SK-N-SH (cell line): ENCODE measurements around the gene PCDHA5. TPM values are rescaled to one million over a fixed set of nuclear protein-coding genes. Genes with fewer than 3 reads are reported as not detected.
"Not testable (repeated sequence)": the region's sequence is repeated elsewhere in the genome, so short reads cannot be mapped to it uniquely, and the experiment has no call there.

Source experiments
- CTCF ChIA-PET: fragments of 300-600, 350-600 bp; formaldehyde crosslinking; extraction: SDS; loops from one replicate; lab custom pipeline; 2021; lab: Yijun Ruan, JAX
- POLR2A ChIA-PET: fragments of 350-600 bp; sonication (Branson Sonifier 250); formaldehyde crosslinking; extraction: SDS; loops from one replicate; lab custom pipeline; 2020; ENCODE audit warnings: antibody characterized with exemption, inconsistent platforms; lab: Yijun Ruan, JAX
- DNase-seq: peaks from one replicate; pipeline ENCODE4 v3.0.0; 2012
- H2AFZ ChIP-seq: fragments of 200-600 bp; sonication (generic); 2 replicates; pipeline ENCODE4 v1.8.1; 2016; ENCODE audit warnings: antibody characterized with exemption, mild to moderate bottlenecking, low read depth
- H3F3A ChIP-seq: fragments of 200-600 bp; sonication (generic); replicated peaks from 2 replicates; pipeline ENCODE3; 2016; ENCODE audit warnings: antibody characterized with exemption, mild to moderate bottlenecking; ENCODE audit not compliant: insufficient read depth
- H3K27ac ChIP-seq, 2 experiments: fragments of 200-500 bp in 1 of 2; fragments of 200-600 bp in 1 of 2; sonication (Bioruptor generic) in 1 of 2; sonication (generic), shearing (Covaris generic) in 1 of 2; 2 replicates each; pipeline versions ENCODE4 v1.5.1 to v1.6.1; 2014 to 2016; ENCODE audit warnings: low read depth in 2 of 2, inconsistent platforms in 1 of 2, low read length in 1 of 2, mild to moderate bottlenecking in 1 of 2, mixed read lengths in 1 of 2
- H3K27me3 ChIP-seq: fragments of 200-600 bp; sonication (generic), shearing (Covaris generic); 2 replicates; pipeline ENCODE4 v1.6.1; 2016; ENCODE audit warnings: mixed run types; ENCODE audit not compliant: insufficient read depth
- H3K36me3 ChIP-seq, 2 experiments: fragments of 200-500 bp in 1 of 2; fragments of 200-600 bp in 1 of 2; sonication (Bioruptor generic) in 1 of 2; sonication (generic) in 1 of 2; replicated peaks in 1 of 2; 2 replicates each; pipeline versions ENCODE3 to v1.5.1; 2014 to 2016; ENCODE audit warnings: low read length in 1 of 2, mild to moderate bottlenecking in 1 of 2; ENCODE audit not compliant: insufficient read depth in 2 of 2, control insufficient read depth in 1 of 2
- H3K4me1 ChIP-seq, 2 experiments: fragments of 200-500 bp in 1 of 2; fragments of 200-600 bp in 1 of 2; sonication (Bioruptor generic) in 1 of 2; sonication (generic), shearing (Covaris generic) in 1 of 2; 2 replicates each; pipeline versions ENCODE4 v1.5.1 to v1.6.1; 2014 to 2016; ENCODE audit warnings: low read depth in 1 of 2, low read length in 1 of 2, mixed run types in 1 of 2; ENCODE audit not compliant: insufficient read depth in 2 of 2, control insufficient read depth in 1 of 2
- H3K4me2 ChIP-seq: fragments of 200-600 bp; sonication (generic), shearing (Covaris generic); 2 replicates; pipeline ENCODE4 v1.6.1; 2017; ENCODE audit warnings: mixed run types
- H3K4me3 ChIP-seq, 2 experiments: fragments of 200-500 bp in 1 of 2; fragments of 200-600 bp in 1 of 2; sonication (Bioruptor generic) in 1 of 2; sonication (generic), shearing (Covaris generic) in 1 of 2; 2 replicates each; pipeline versions ENCODE4 v1.5.1 to v1.8.1; 2014 to 2016; ENCODE audit warnings: low read depth in 2 of 2, inconsistent platforms in 1 of 2, low read length in 1 of 2, mild to moderate bottlenecking in 1 of 2, mixed read lengths in 1 of 2, moderate library complexity in 1 of 2
- H3K79me2 ChIP-seq: fragments of 200-600 bp; sonication (generic); 2 replicates; pipeline ENCODE4 v1.8.1; 2017; ENCODE audit warnings: mild to moderate bottlenecking; ENCODE audit not compliant: insufficient read depth
- H3K9ac ChIP-seq: fragments of 200-600 bp; sonication (generic); 2 replicates; pipeline ENCODE4 v1.6.1; 2017; ENCODE audit warnings: mixed run types
- H3K9me2 ChIP-seq: fragments of 200-600 bp; sonication (generic); 2 replicates; pipeline ENCODE4 v1.6.1; 2017; ENCODE audit warnings: mixed run types
- H3K9me3 ChIP-seq: fragments of 200-600 bp; sonication (generic); 2 replicates; pipeline ENCODE4 v1.6.1; 2017; ENCODE audit warnings: mixed run types, mild to moderate bottlenecking, moderate library complexity
- H4K20me1 ChIP-seq: fragments of 200-600 bp; sonication (generic); 2 replicates; pipeline ENCODE4 v1.6.1; 2017; ENCODE audit warnings: mild to moderate bottlenecking, mixed run types; ENCODE audit not compliant: insufficient read depth
- CHD2 ChIP-seq: fragments of 150-350 bp; IDR thresholded peaks from 2 replicates; pipeline ENCODE4 v1.6.1; 2018; ENCODE audit warnings: low read length; ENCODE audit not compliant: partially characterized antibody
- EP300 ChIP-seq, 2 experiments: IDR thresholded peaks; 2 replicates each; pipeline versions ENCODE4 v1.4.0 to v1.6.1; 2012; ENCODE audit warnings: borderline replicate concordance in 1 of 2, low read depth in 1 of 2, low read length in 1 of 2
- EZH2phosphoT487 ChIP-seq: fragments of 200-600 bp; sonication (generic); IDR thresholded peaks from 2 replicates; pipeline ENCODE4 v1.6.1; 2017; ENCODE audit warnings: low read depth, mixed run types, mild to moderate bottlenecking, antibody characterized with exemption, moderate library complexity, borderline replicate concordance
- FOSL2 ChIP-seq: IDR thresholded peaks from 2 replicates; pipeline ENCODE4 v1.4.0; 2012; ENCODE audit warnings: low read depth, mild to moderate bottlenecking, moderate library complexity, borderline replicate concordance
- FOXJ3 ChIP-seq: sonication (generic); formaldehyde crosslinking; IDR thresholded peaks from 2 replicates; pipeline ENCODE4 v1.5.1; 2020; ENCODE audit warnings: mild to moderate bottlenecking, missing genetic modification reagents
- FOXM1 ChIP-seq: IDR thresholded peaks from 2 replicates; pipeline ENCODE4 v1.4.0; 2012; ENCODE audit warnings: low read depth, mild to moderate bottlenecking
- GABPA ChIP-seq: IDR thresholded peaks from 2 replicates; pipeline ENCODE4 v1.4.0; 2012; ENCODE audit warnings: low read depth, mild to moderate bottlenecking
- NFIC ChIP-seq: IDR thresholded peaks from 2 replicates; pipeline ENCODE4 v1.4.0; 2012; ENCODE audit warnings: borderline replicate concordance
- PBX3 ChIP-seq: IDR thresholded peaks from 2 replicates; pipeline ENCODE4; 2012
- SMC3 ChIP-seq: IDR thresholded peaks from 2 replicates; pipeline ENCODE4 v1.6.1; 2012; ENCODE audit warnings: low read depth, low read length, improper control_type of control experiment
- USF2 ChIP-seq: fragments of 150-350 bp; IDR thresholded peaks from 2 replicates; pipeline ENCODE4 v1.6.1; 2017; ENCODE audit warnings: antibody characterized with exemption, low read length, low read depth, borderline replicate concordance
- YY1 ChIP-seq: IDR thresholded peaks from 2 replicates; pipeline ENCODE4 v1.4.0; 2012; ENCODE audit warnings: low read depth, mild to moderate bottlenecking
- WGBS: methylation state at CpG from one replicate; pipeline ENCODE4 v1.1.6; 2017; ENCODE audit warnings: low lambda C conversion rate; 5-methylcytosine and 5-hydroxymethylcytosine counted together
- polyA plus RNA-seq, 3 experiments: library from polyadenylated mRNA; depleted of rRNA; stranded (reverse); fragments of >200 nt; gene quantifications; 2 replicates each; pipeline ENCODE4 v1.2.3, GENCODE V29; 2012
- TF ChIP-seq, protein P1 (sequence below): IDR thresholded peaks from 2 replicates; pipeline ENCODE4 v1.4.0; 2012; ENCODE audit warnings: low read depth, borderline replicate concordance

PCDHA5 gene
- polyA plus RNA-seq, 1 of the 3 experiments (the other 2 are of a cell fraction) = 0.02 TPM

GRCh38 chr5:140833993-140834392 lies 12.6 kb downstream of the PCDHA5 start, which contains the start of gene PCDHA7 (continued):
- TF ChIP-seq FOSL2 = no peak

- 87% methylated on average over 25 of the region's 38 CpGs for WGBS
- POLR2A ChIA-PET, H3K9me3 ChIP-seq, DNase-seq, H3K27me3 ChIP-seq, H3K79me2 ChIP-seq, H3K4me2 ChIP-seq, H3K27ac ChIP-seq, H3K36me3 ChIP-seq, H3F3A ChIP-seq, CTCF ChIA-PET, H3K9me2 ChIP-seq, H4K20me1 ChIP-seq, H3K9ac ChIP-seq, H2AFZ ChIP-seq, H3K4me1 ChIP-seq, H3K4me3 ChIP-seq: not testable (repeated sequence)
Measured at GRCh38 chr5:140834439-140835008, 13.1 kb downstream of the PCDHA5 start.

DNA sequence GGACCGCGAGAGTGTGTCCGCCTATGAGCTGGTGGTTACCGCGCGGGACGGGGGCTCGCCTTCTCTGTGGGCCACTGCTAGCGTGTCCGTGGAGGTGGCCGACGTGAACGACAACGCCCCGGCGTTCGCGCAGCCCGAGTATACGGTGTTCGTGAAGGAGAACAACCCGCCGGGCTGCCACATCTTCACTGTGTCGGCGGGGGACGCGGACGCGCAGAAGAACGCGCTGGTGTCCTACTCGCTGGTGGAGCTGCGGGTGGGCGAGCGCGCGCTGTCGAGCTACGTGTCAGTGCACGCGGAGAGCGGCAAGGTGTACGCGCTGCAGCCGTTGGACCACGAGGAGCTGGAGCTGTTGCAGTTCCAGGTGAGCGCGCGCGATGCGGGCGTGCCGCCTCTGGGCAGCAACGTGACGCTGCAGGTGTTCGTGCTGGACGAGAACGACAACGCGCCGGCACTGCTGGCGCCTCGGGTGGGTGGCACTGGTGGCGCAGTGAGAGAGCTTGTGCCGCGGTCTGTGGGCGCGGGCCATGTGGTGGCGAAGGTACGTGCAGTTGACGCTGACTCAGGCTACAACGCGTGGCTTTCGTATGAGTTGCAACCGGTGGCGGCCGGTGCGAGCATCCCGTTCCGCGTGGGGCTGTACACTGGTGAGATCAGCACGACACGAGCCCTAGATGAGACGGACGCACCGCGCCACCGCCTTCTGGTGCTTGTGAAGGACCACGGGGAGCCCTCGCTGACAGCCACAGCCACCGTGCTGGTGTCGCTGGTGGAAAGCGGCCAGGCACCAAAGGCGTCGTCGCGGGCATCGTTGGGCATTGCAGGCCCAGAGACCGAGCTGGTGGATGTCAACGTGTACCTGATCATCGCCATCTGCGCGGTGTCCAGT lies 14.5 kb downstream of the PCDHA5 start:
- no peak overlapping the region for H3K4me3 ChIP-seq
- POLR2A ChIA-PET = no interaction called here
- no peak for DNase-seq
- no peaks in the 10 kb centered on the region for H3K79me2 ChIP-seq
- H3K4me1 ChIP-seq = no peaks in the 10 kb centered on the region
- TF ChIP-seq USF2 (no peak), NFIC (no peak), PBX3 (no peak), CHD2 (no peak), EZH2phosphoT487 (no peak), FOXJ3 (CRISPR knock-in tag) (no peak), FOSL2 (no peak), SMC3 (no peak), GABPA (no peak), YY1 (no peak), EP300 (IDR thresholded peaks at IDR 0.05; ENCODE audit: borderline replicate concordance in 1 of 2, low read depth in 1 of 2, low read length in 1 of 2) (no peak), FOXM1 (no peak)
- TF ChIP-seq, protein P1, sequence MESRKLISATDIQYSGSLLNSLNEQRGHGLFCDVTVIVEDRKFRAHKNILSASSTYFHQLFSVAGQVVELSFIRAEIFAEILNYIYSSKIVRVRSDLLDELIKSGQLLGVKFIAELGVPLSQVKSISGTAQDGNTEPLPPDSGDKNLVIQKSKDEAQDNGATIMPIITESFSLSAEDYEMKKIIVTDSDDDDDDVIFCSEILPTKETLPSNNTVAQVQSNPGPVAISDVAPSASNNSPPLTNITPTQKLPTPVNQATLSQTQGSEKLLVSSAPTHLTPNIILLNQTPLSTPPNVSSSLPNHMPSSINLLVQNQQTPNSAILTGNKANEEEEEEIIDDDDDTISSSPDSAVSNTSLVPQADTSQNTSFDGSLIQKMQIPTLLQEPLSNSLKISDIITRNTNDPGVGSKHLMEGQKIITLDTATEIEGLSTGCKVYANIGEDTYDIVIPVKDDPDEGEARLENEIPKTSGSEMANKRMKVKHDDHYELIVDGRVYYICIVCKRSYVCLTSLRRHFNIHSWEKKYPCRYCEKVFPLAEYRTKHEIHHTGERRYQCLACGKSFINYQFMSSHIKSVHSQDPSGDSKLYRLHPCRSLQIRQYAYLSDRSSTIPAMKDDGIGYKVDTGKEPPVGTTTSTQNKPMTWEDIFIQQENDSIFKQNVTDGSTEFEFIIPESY = no peak
- H3K27me3 ChIP-seq = no peaks in the 10 kb centered on the region
- no peaks in the 10 kb centered on the region for H3K36me3 ChIP-seq
- H3K27ac ChIP-seq = no peak overlapping the region
- H2AFZ ChIP-seq = no peak overlapping the region
- H3K9me2 ChIP-seq = no peaks in the 10 kb centered on the region
- no peaks in the 10 kb centered on the region for H4K20me1 ChIP-seq
- CTCF ChIA-PET = interaction anchor here (0.8 kb wide), 1 partner anchor 205 kb away, joined by 5 read pairs; no protein-coding TSS in a partner anchor
- H3F3A ChIP-seq = no peaks in the 10 kb centered on the region
- H3K4me2 ChIP-seq = no peak overlapping the region
- no peaks in the 10 kb centered on the region for H3K9me3 ChIP-seq
- WGBS = 90% methylated on average over 95 of the region's 103 CpGs
- H3K9ac ChIP-seq = no peak overlapping the region
